Endodermal cell (in vitro differentiated cells): Measurements from ENCODE around the gene SLPI. TPM values are rescaled to one million over a fixed set of nuclear protein-coding genes. Genes with fewer than 3 reads are reported as not detected.

Source experiments
- DNase-seq: peaks from one replicate; pipeline ENCODE4 v3.0.0-alpha.2; 2017
- H3K27ac ChIP-seq: 2 replicates; pipeline ENCODE4 v1.5.1; 2013; ENCODE audit warnings: mild to moderate bottlenecking, low read depth, low read length, moderate library complexity
- H3K27me3 ChIP-seq: 2 replicates; pipeline ENCODE4 v1.6.1; 2013; ENCODE audit warnings: mild to moderate bottlenecking, low read length, moderate library complexity; ENCODE audit not compliant: insufficient read depth, control insufficient read depth, poor library complexity, severe bottlenecking
- H3K36me3 ChIP-seq: 2 replicates; pipeline ENCODE4 v1.7.0; 2013; ENCODE audit warnings: mild to moderate bottlenecking, low read length, moderate library complexity; ENCODE audit not compliant: control insufficient read depth, insufficient read depth
- H3K4me1 ChIP-seq: one replicate; pipeline ENCODE4 v1.7.0; 2013; ENCODE audit warnings: low read length; ENCODE audit not compliant: control insufficient read depth, insufficient read depth
- H3K4me3 ChIP-seq: 2 replicates; pipeline ENCODE4 v1.5.1; 2013; ENCODE audit warnings: mild to moderate bottlenecking, low read length, moderate library complexity
- H3K9ac ChIP-seq: 2 replicates; pipeline ENCODE4 v1.6.1; 2013; ENCODE audit warnings: mild to moderate bottlenecking, low read length, moderate library complexity; ENCODE audit not compliant: poor library complexity, severe bottlenecking; ENCODE audit errors: extremely low read depth
- H3K9me3 ChIP-seq: 2 replicates; pipeline ENCODE4 v1.6.1; 2013; ENCODE audit warnings: mild to moderate bottlenecking, low read length, moderate library complexity; ENCODE audit not compliant: control insufficient read depth
- H3K27ac Mint-ChIP-seq: 2 replicates; pipeline ENCODE4 v1.8.0; 2020; ENCODE audit warnings: mixed read lengths
- H3K27me3 Mint-ChIP-seq: 2 replicates; pipeline ENCODE4 v1.8.0; 2021; ENCODE audit warnings: mild to moderate bottlenecking, mixed read lengths; ENCODE audit not compliant: insufficient read depth
- H3K36me3 Mint-ChIP-seq: 2 replicates; pipeline ENCODE4 v1.8.0; 2020; ENCODE audit warnings: low read depth, mixed read lengths
- H3K4me1 Mint-ChIP-seq: 2 replicates; pipeline ENCODE4 v1.8.0; 2020; ENCODE audit warnings: mixed read lengths
- H3K4me3 Mint-ChIP-seq: 2 replicates; pipeline ENCODE4 v1.8.0; 2020; ENCODE audit warnings: mild to moderate bottlenecking, moderate library complexity, mixed read lengths
- H3K9me3 Mint-ChIP-seq: 2 replicates; pipeline ENCODE4 v1.8.0; 2020; ENCODE audit warnings: mild to moderate bottlenecking, mixed read lengths
- WGBS, 2 experiments: methylation state at CpG; one replicate each; pipeline versions ENCODE4 v1.1.5 to v1.1.7; 2013; ENCODE audit warnings: missing lambda C conversion rate in 2 of 2, mixed read lengths in 1 of 2; ENCODE audit not compliant: insufficient coverage in 1 of 2, insufficient read length in 1 of 2; 5-methylcytosine and 5-hydroxymethylcytosine counted together
- total RNA-seq, 2 donors: library from RNA; stranded (reverse); fragmentation: NEBNext Ultra II Directional in 1 of 2; extraction: Animal tissue kit (Norgen Biotek cat#: 25700) in 1 of 2; gene quantifications; 2 replicates in 1 of 2; 3 replicates in 1 of 2; pipeline ENCODE4 v1.2.1, GENCODE V29; 2021
- TF ChIP-seq, protein P1 (sequence below): fragments of 200-600 bp; sonication (generic); conservative IDR thresholded peaks from 2 replicates; pipeline ENCODE4 v1.5.0; 2021; ENCODE audit warnings: antibody characterized with exemption, mild to moderate bottlenecking

SLPI gene
- total RNA-seq, 2 donors from 2014 or later: not detected

GRCh38 chr20:45290677-45291355 lies 36.5 kb upstream of the SLPI start:
- H3K4me3 ChIP-seq: no peak overlapping the region
- peak; percentile 95 for DNase-seq
- H3K4me1 ChIP-seq: no peaks in the 10 kb centered on the region
- Mint-ChIP-seq H3K9me3 (peaks cover 19% of the 10 kb centered on the region), H3K36me3 (no peaks in the 10 kb centered on the region), H3K4me1 (peaks cover 16% of the 10 kb centered on the region), H3K4me3 (no peak overlapping the region), H3K27me3 (peaks cover 63% of the 10 kb centered on the region), H3K27ac (no peak overlapping the region)
- H3K27ac ChIP-seq: no peak overlapping the region
- H3K9me3 ChIP-seq: peaks cover 20% of the 10 kb centered on the region
- 20 to 22% methylated on average over 8 of the region's 8 CpGs for WGBS, 2 experiments
- TF ChIP-seq, protein P1, sequence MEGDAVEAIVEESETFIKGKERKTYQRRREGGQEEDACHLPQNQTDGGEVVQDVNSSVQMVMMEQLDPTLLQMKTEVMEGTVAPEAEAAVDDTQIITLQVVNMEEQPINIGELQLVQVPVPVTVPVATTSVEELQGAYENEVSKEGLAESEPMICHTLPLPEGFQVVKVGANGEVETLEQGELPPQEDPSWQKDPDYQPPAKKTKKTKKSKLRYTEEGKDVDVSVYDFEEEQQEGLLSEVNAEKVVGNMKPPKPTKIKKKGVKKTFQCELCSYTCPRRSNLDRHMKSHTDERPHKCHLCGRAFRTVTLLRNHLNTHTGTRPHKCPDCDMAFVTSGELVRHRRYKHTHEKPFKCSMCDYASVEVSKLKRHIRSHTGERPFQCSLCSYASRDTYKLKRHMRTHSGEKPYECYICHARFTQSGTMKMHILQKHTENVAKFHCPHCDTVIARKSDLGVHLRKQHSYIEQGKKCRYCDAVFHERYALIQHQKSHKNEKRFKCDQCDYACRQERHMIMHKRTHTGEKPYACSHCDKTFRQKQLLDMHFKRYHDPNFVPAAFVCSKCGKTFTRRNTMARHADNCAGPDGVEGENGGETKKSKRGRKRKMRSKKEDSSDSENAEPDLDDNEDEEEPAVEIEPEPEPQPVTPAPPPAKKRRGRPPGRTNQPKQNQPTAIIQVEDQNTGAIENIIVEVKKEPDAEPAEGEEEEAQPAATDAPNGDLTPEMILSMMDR: peak; percentile 93
- peaks cover 32% of the 10 kb centered on the region for H3K27me3 ChIP-seq
- no peaks in the 10 kb centered on the region for H3K36me3 ChIP-seq
- no peak overlapping the region for H3K9ac ChIP-seq

DNA sequence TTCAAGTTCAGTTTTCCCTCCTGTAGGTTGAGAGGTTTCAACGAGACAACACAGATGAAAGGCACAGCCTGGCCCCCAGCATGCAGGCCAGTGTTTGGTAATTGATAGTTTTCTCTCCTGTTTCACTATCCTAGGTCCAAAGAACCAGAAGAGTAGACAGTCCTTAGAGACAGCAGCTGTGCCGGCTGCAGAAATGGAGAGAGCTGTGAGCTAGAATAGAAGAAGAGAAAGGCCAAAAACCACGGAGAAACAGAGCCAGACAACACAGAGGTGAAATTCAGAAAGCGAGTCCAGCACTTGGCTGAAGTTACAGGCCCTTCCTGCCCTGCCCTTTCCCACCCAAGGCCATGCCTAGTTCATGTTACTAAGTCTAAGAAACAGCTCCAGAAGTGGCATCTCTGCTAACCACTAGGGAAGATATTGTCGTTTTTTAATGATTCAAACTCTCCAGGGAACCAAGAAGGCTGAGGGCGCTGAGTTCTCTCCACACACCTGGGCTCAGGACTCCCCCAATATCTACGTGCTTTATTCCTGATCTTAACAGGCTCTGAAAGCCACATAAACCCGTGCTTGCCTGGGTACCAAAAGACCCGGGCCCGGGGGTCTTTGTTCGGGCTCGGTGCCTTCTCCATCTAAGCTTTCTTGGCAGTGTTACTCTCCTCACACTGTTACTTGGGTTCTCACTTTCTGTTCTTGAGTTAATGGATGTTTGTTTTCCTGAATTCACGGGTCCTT lies 35.7 kb upstream of the SLPI start:
- H3K9me3 ChIP-seq: peaks cover 13% of the 10 kb centered on the region
- no peak overlapping the region for H3K27ac ChIP-seq
- Mint-ChIP-seq H3K4me1 (peaks cover 16% of the 10 kb centered on the region), H3K36me3 (no peaks in the 10 kb centered on the region), H3K27ac (no peak overlapping the region), H3K9me3 (peaks cover 13% of the 10 kb centered on the region), H3K27me3 (peaks cover 63% of the 10 kb centered on the region), H3K4me3 (no peak overlapping the region)
- 85 to 86% methylated on average over 6 to 13 of the region's 13 CpGs for WGBS, 2 experiments
- no peaks in the 10 kb centered on the region for H3K4me1 ChIP-seq
- no peak overlapping the region for H3K9ac ChIP-seq
- no peaks in the 10 kb centered on the region for H3K36me3 ChIP-seq
- no peak overlapping the region for H3K4me3 ChIP-seq
- no peak for DNase-seq
- H3K27me3 ChIP-seq: peaks cover 32% of the 10 kb centered on the region
- TF ChIP-seq, protein P1: no peak

DNA sequence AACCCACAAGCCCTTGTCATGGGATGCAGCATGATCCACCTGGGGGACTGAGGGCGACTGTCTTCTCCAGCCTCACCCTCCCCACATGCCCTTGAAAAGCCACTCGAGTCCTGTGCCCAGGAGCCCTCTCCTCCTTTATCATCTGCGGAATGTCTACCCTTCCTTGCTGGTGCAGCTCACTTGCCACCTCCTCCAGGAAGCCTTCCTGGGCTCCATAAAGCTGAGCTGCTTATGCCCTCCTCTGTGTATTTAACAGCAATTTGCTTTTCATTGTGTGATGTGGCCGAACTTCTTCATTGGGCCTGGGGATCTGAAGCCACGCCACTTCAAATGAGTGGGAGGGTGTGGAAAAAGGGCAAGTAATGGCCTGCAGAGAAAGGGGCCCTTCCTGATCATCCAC lies 34.5 kb upstream of the SLPI start:
- Histone ChIP-seq H3K4me1 (no peaks in the 10 kb centered on the region), H3K4me3 (no peak overlapping the region), H3K9me3 (peaks cover under 1% of the 10 kb centered on the region), H3K9ac (no peak overlapping the region), H3K27me3 (peaks cover 23% of the 10 kb centered on the region), H3K36me3 (no peaks in the 10 kb centered on the region), H3K27ac (no peak overlapping the region)
- H3K4me3 Mint-ChIP-seq: no peak overlapping the region
- TF ChIP-seq, protein P1: no peak
- no peak overlapping the region for H3K27ac Mint-ChIP-seq
- WGBS, 2 experiments: 90 to 92% methylated on average over 4 to 5 of the region's 5 CpGs
- H3K9me3 Mint-ChIP-seq: peaks cover 2% of the 10 kb centered on the region
- H3K27me3 Mint-ChIP-seq: peaks cover 62% of the 10 kb centered on the region
- DNase-seq: no peak
- H3K4me1 Mint-ChIP-seq: peaks cover 16% of the 10 kb centered on the region
- H3K36me3 Mint-ChIP-seq: no peaks in the 10 kb centered on the region
